Stimulated activated CD8-positive, alpha-beta memory T cell treated with anti-CD3 and anti-CD28 coated beads, Interleukin-4, amount 100 ng/mL, for 24 hours (primary cell): ENCODE results near the gene SOS1.
"Not testable (repeated sequence)": the region's sequence is repeated elsewhere in the genome, so short reads cannot be mapped to it uniquely, and the experiment has no call there.

ENCODE experiments used
- DNase-seq: peaks from one replicate; pipeline ENCODE4 v3.0.0-alpha.2; 2020; ENCODE audit warnings: low read depth

The SOS1 gene

DNA sequence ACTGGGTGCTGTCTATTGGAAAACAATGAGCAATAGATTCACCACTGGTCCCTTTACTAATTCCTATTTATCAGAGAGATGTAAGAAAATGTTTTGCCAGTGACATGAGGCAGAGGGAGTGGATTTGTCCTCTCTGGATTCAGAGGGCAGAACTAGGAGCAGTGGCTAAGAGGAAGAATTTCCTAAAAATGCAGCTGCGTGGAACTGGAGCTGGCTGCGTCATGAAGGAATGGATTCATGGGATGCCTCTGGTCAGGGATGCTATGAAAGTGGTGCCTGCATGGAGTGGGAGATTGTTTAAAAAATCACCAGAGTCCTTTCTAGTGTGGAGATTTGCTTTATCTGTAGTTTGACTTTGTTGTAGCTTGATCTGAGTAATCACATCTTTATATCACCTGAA is 152.8 kb downstream of the SOS1 start:
- DNase-seq, result no peak

- DNase-seq, result no peak
These were observed 154.2 kb downstream of the SOS1 start for GRCh38 chr2:38966678-38967077.

GRCh38 chr2:38966006-38966405 is 154.8 kb downstream of the SOS1 start:
- no peak for DNase-seq

GRCh38 chr2:38960609-38961320 is 160.1 kb downstream of the SOS1 start:
- DNase-seq, result no peak

DNA sequence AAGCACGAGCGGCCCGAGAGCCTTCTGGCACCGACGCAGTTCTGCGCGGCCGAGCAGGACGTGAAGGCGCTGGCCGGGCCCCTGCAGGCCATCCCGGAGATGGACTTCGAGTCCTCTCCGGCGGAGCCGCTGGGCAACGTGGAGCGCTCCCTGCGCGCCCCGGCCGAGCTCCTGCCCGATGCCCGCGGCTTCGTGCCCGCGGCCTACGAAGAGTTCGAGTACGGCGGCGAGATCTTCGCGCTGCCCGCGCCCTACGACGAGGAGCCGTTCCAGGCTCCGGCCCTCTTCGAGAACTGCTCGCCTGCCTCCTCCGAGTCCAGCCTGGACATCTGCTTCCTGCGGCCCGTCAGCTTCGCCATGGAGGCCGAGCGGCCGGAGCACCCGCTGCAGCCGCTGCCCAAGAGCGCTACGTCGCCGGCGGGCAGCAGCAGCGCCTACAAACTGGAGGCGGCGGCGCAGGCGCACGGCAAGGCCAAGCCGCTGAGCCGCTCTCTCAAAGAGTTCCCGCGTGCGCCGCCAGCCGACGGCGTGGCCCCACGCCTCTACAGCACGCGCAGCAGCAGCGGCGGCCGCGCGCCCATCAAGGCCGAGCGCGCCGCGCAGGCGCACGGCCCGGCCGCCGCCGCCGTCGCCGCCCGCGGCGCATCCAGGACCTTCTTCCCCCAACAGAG is 160.8 kb downstream of the SOS1 start:
- peak; percentile 62 for DNase-seq

DNA sequence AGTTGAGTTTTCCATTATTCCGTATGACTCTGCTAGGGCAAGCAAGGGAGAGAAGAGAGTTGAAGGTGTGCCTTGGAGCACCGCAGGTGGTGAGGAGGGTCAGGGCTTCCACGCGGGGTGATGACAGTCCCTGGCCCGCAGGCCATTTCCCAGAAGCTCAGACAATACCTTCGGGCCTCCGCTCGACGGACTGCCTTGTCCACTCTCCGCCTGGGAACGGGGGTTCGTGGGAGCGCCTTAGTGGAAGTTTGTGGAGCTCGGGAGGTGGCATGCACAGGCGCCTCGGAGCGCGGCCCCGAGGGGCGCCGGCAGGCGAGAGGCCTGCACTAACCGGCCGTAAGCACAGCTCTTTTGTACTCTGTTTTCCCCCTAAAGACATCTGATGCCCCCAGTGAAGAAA is 161.4 kb downstream of the SOS1 start:
- DNase-seq, result no peak

- no peak for DNase-seq
These were observed 162.9 kb downstream of the SOS1 start for GRCh38 chr2:38957972-38958371.

DNA sequence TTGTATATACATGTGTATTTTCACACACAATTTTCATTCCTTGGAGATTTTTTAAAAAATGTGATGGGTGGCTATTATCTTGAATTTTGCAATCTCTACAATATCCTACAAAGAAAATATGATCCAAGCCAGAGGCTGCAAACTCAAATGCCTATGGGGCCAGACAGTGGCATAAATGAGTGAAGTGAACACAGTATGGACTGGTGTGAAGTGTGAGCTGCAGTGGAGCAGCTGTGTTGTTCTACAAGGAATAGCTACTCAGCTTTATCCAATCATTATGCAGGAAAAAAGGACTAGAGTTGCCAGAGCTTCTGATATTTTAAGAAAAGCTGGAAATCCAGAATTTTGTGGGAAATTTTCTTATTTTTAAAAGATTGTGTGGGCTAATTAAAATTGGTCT is 169.1 kb downstream of the SOS1 start:
- DNase-seq, result no peak

DNA sequence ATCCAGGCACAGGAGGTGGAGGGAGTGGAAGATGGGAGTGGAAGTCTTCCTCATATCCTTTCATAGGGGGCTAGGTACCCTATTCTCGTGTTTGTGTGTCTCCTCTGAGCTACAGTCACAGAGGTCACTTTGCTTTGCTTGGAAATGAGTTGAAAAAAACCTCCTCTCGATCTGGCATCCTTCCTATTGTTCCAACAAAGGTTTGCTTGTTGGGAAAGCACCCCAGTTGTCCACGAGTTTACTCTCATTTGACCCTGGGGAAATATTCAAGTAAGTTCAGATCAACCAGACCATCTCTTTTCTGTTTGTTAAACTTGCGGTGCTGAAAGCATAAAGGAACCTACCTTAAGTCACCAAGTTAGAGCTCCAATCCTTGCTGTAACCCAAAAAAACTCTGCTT is 171.9 kb downstream of the SOS1 start:
- DNase-seq, result no peak

- no peak for DNase-seq
These were observed 172.4 kb downstream of the SOS1 start for GRCh38 chr2:38948387-38948882.

GRCh38 chr2:38947241-38948239 is 173.3 kb downstream of the SOS1 start:
- DNase-seq, result peak; percentile 45

DNA sequence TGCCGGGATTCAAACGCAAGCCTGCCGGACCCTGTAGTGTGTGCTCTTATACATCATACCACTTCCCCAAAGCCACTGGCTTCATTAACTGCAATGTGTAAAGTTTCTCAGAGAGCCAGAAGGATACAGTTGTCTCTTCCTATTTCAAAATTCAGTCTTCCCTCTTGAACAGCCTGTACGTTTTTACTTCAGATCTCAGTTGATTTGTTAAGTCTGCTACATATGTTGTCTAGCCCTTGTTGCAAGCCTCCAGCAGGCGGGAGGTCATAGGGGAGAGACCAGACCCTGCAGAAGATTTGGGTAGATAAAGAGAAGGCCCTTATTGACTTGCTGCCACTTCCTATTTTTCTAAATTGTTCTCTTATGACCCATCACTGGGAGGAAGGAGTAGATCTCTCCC is 174.9 kb downstream of the SOS1 start:
- DNase-seq, result no peak

GRCh38 chr2:38945372-38945771 is 175.5 kb downstream of the SOS1 start:
- DNase-seq, result no peak

DNA sequence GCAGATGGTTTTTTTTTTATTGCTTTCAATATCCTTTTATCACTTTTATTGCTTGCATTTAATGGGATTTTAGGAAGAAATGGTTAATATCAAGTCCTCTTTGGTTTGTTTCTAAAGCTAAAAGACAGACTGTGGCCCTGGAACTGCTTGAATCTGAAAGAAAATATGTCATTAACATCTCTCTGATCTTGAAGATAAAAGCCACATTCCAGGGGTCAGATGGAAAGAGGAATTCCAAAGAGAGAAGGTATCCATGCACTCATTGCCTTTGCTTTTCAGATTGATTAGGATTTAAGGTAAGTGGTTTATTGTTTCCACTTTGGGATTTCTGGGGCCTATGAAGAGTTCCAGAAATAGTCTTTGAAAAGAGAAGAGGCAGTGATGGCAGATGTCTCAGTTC is 177.1 kb downstream of the SOS1 start:
- DNase-seq, result no peak

GRCh38 chr2:38940746-38941145 is 180.1 kb downstream of the SOS1 start:
- DNase-seq, result no peak

GRCh38 chr2:38937548-38937947 is 183.3 kb downstream of the SOS1 start:
- DNase-seq, result no peak

DNA sequence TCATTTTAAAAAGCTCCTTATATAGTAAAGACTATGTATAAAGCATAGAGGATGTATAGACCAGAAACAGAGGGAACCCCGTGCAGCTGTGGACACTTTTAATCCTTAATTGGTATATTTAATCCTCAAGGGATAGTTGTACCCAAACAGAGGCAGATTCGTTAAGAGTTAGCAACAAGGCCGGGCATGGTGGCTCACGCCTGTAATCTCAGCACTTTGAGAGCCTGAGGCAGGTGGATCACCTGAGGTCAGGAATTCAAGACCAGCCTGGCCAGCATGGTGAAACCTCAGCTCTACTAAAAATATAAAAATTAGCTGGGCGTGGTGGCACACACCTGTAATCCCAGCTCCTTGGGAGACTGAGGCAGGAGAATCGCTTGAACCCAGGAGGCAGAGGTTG is 184.3 kb downstream of the SOS1 start:
- DNase-seq, result not testable (repeated sequence)

DNA sequence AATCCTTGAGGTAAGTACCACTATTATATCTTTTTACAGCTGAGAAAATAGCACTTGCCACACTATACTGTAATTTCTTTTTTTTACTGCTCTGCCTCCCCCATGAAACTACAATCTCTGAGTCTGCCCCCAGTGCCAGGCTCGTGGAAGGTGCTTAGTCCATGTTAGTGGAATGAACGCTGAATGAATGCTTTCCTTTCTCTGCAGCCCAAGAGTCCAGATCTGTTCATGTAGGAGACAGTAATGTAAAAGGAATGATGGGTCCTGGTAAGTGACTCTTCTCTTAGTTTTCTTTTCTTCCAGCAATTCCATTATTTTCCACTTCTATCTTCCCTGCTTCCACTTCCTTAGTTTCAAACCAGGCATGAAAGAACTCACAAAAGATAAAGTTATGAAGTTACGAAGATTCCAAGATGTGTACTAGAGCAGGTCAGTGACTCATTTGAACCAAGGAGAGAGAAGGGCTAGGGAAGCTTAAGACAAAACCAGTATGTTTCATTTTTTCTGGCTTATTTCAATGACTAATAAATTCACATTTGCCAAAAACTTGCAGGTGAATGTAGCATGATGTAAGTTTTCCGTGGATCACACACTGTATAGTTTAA is 185.2 kb downstream of the SOS1 start:
- no peak for DNase-seq

- no peak for DNase-seq
These were observed 186.1 kb downstream of the SOS1 start for GRCh38 chr2:38934742-38935141.

GRCh38 chr2:38933653-38934052 is 187.2 kb downstream of the SOS1 start:
- DNase-seq, result no peak

- DNase-seq, result no peak
These were observed 188.3 kb downstream of the SOS1 start for GRCh38 chr2:38932586-38932985.
